ENCODE results near the gene ZNF652. TPM values are rescaled to one million over a fixed set of nuclear protein-coding genes. Genes with fewer than 3 reads are reported as not detected.
"Not testable (repeated sequence)": the region's sequence is repeated elsewhere in the genome, so short reads cannot be mapped to it uniquely, and the experiment has no call there.

ZNF652 gene
- total and polyA plus RNA-seq, 2 donors (not counting 1 experiment from before 2014, with no cell fraction given) = 7.8 to 10.2 TPM

GRCh38 chr17:49290690-49291359 is 71.2 kb downstream of the ZNF652 start:
- Histone ChIP-seq H3K27me3 (ENCODE audit: control insufficient read depth, insufficient read depth, low read length) (no peaks in the 10 kb centered on the region), H3K9ac (ENCODE audit: insufficient read depth, low read length) (no peak overlapping the region), H3K4me1 (ENCODE audit: control insufficient read depth, extremely low read depth, insufficient read depth, low read length) (no peaks in the 10 kb centered on the region), H2AFZ (ENCODE audit: low read length) (no peak overlapping the region), H3K9me3 (ENCODE audit: control insufficient read depth, insufficient read depth, low read depth, low read length) (no peaks in the 10 kb centered on the region), H4K20me1 (ENCODE audit: control insufficient read depth, extremely low read depth, insufficient read depth, low read length) (no peaks in the 10 kb centered on the region), H3K4me2 (ENCODE audit: extremely low read depth, insufficient read depth, low read length) (no peak overlapping the region), H3K36me3 (ENCODE audit: control insufficient read depth, insufficient read depth, low read length) (no peaks in the 10 kb centered on the region), H3K79me2 (ENCODE audit: control insufficient read depth, insufficient read depth, low read length) (no peaks in the 10 kb centered on the region), H3K27ac (ENCODE audit: insufficient read depth, low read length) (no peak overlapping the region), H3K4me3 (replicated peaks in 1 of 4; ENCODE audit: control extremely low read depth in 1 of 4, insufficient read depth in 1 of 4, low read depth in 3 of 4, low read length in 4 of 4) (no peak overlapping the region)
- TF ChIP-seq CTCF (conservative IDR thresholded peaks at IDR 0.05 in 1 of 2, IDR thresholded peaks at IDR 0.05 in 1 of 2; ENCODE audit: low read depth in 1 of 2, low read length in 2 of 2) (peak; percentile 64 to 82), EZH2 (IDR thresholded peaks at IDR 0.05; ENCODE audit: low read length, missing control alignments) (no peak)
- DNase-seq (ENCODE audit: low read depth in 2 of 2) = peak; percentile 10 to 49

GRCh38 chr17:49288388-49288787 is 73.7 kb downstream of the ZNF652 start:
- Histone ChIP-seq H3K27me3 (ENCODE audit: control insufficient read depth, insufficient read depth, low read length) (no peaks in the 10 kb centered on the region), H3K79me2 (ENCODE audit: control insufficient read depth, insufficient read depth, low read length) (no peaks in the 10 kb centered on the region), H3K4me3 (replicated peaks in 1 of 4; ENCODE audit: control extremely low read depth in 1 of 4, insufficient read depth in 1 of 4, low read depth in 3 of 4, low read length in 4 of 4) (no peak overlapping the region), H3K36me3 (ENCODE audit: control insufficient read depth, insufficient read depth, low read length) (no peaks in the 10 kb centered on the region), H3K9ac (ENCODE audit: insufficient read depth, low read length) (no peak overlapping the region), H3K4me1 (ENCODE audit: control insufficient read depth, extremely low read depth, insufficient read depth, low read length) (no peaks in the 10 kb centered on the region), H3K9me3 (ENCODE audit: control insufficient read depth, insufficient read depth, low read depth, low read length) (no peaks in the 10 kb centered on the region), H4K20me1 (ENCODE audit: control insufficient read depth, extremely low read depth, insufficient read depth, low read length) (no peaks in the 10 kb centered on the region), H2AFZ (ENCODE audit: low read length) (no peak overlapping the region), H3K4me2 (ENCODE audit: extremely low read depth, insufficient read depth, low read length) (no peak overlapping the region), H3K27ac (ENCODE audit: insufficient read depth, low read length) (no peak overlapping the region)
- no peak for TF ChIP-seq EZH2 (IDR thresholded peaks at IDR 0.05; ENCODE audit: low read length, missing control alignments)
- no peak for TF ChIP-seq CTCF (conservative IDR thresholded peaks at IDR 0.05 in 1 of 2, IDR thresholded peaks at IDR 0.05 in 1 of 2; ENCODE audit: low read depth in 1 of 2, low read length in 2 of 2)
- no peak for DNase-seq (ENCODE audit: low read depth in 2 of 2)

GRCh38 chr17:49287481-49287880 is 74.6 kb downstream of the ZNF652 start:
- no peak overlapping the region for H3K27ac ChIP-seq (ENCODE audit: insufficient read depth, low read length)
- TF ChIP-seq EZH2 (IDR thresholded peaks at IDR 0.05; ENCODE audit: low read length, missing control alignments) (no peak), CTCF (conservative IDR thresholded peaks at IDR 0.05 in 1 of 2, IDR thresholded peaks at IDR 0.05 in 1 of 2; ENCODE audit: low read depth in 1 of 2, low read length in 2 of 2) (no peak)

GRCh38 chr17:49286261-49286973 is 75.6 kb downstream of the ZNF652 start:
- H3K79me2 ChIP-seq (ENCODE audit: control insufficient read depth, insufficient read depth, low read length); H2AFZ ChIP-seq (ENCODE audit: low read length); H3K4me2 ChIP-seq (ENCODE audit: extremely low read depth, insufficient read depth, low read length); H3K4me1 ChIP-seq (ENCODE audit: control insufficient read depth, extremely low read depth, insufficient read depth, low read length); H3K27me3 ChIP-seq (ENCODE audit: control insufficient read depth, insufficient read depth, low read length); H3K4me3 ChIP-seq (replicated peaks in 1 of 4; ENCODE audit: control extremely low read depth in 1 of 4, insufficient read depth in 1 of 4, low read depth in 3 of 4, low read length in 4 of 4); H3K9me3 ChIP-seq (ENCODE audit: control insufficient read depth, insufficient read depth, low read depth, low read length); DNase-seq (ENCODE audit: low read depth in 2 of 2); H3K27ac ChIP-seq (ENCODE audit: insufficient read depth, low read length); H4K20me1 ChIP-seq (ENCODE audit: control insufficient read depth, extremely low read depth, insufficient read depth, low read length); H3K36me3 ChIP-seq (ENCODE audit: control insufficient read depth, insufficient read depth, low read length); H3K9ac ChIP-seq (ENCODE audit: insufficient read depth, low read length): not testable (repeated sequence)

More at GRCh38 chr17:49287481-49287880, 74.6 kb downstream of the ZNF652 start:
- no peaks in the 10 kb centered on the region for H3K4me1 ChIP-seq (ENCODE audit: control insufficient read depth, extremely low read depth, insufficient read depth, low read length)
- no peaks in the 10 kb centered on the region for H4K20me1 ChIP-seq (ENCODE audit: control insufficient read depth, extremely low read depth, insufficient read depth, low read length)
- DNase-seq (ENCODE audit: low read depth in 2 of 2) = no peak
- H3K9ac ChIP-seq (ENCODE audit: insufficient read depth, low read length) = no peak overlapping the region
- no peaks in the 10 kb centered on the region for H3K79me2 ChIP-seq (ENCODE audit: control insufficient read depth, insufficient read depth, low read length)
- H3K9me3 ChIP-seq (ENCODE audit: control insufficient read depth, insufficient read depth, low read depth, low read length) = no peaks in the 10 kb centered on the region
- no peak overlapping the region for H3K4me2 ChIP-seq (ENCODE audit: extremely low read depth, insufficient read depth, low read length)
- H3K4me3 ChIP-seq (replicated peaks in 1 of 4; ENCODE audit: control extremely low read depth in 1 of 4, insufficient read depth in 1 of 4, low read depth in 3 of 4, low read length in 4 of 4) = no peak overlapping the region
- H2AFZ ChIP-seq (ENCODE audit: low read length) = no peak overlapping the region
- no peaks in the 10 kb centered on the region for H3K36me3 ChIP-seq (ENCODE audit: control insufficient read depth, insufficient read depth, low read length)
- H3K27me3 ChIP-seq (ENCODE audit: control insufficient read depth, insufficient read depth, low read length) = no peaks in the 10 kb centered on the region
